Measurements from ENCODE around the gene TBCE.

DNA sequence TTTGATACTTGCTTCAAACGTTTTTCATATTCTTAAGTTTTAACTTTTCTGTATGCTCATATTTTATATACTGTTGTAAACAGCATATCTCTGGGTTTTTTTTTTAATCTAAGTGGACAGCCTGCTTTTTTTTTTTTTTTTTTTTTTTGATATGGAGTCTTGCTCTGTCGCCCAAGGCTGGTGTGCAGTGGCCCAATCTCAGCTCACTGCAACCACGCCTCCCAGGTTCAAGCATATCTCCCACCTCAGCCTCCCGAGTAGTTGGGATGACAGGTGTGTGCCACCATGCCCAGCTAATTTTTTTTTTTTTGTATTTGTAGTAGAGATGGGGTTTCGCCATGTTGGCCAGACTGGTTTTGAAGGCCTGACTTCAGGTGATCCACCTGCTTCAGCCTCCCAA is 1.2 kb downstream of the TBCE start:
- TF ChIP-seq EZH2phosphoT487 (IDR thresholded peaks at IDR 0.05; ENCODE audit: insufficient read depth, low read depth) (no peak), EZH2 (IDR thresholded peaks at IDR 0.05; ENCODE audit: insufficient read depth, poor library complexity, severe bottlenecking) (no peak)
